ENCODE data around the gene UBASH3A.
"Not testable (repeated sequence)": the region's sequence is repeated elsewhere in the genome, so short reads cannot be mapped to it uniquely, and the experiment has no call there.

Gene UBASH3A

GRCh38 chr21:42397746-42398394 lies 5.8 kb upstream of the UBASH3A start:
- no peak for DNase-seq (ENCODE audit: low read depth in 1 of 2, low spot score in 1 of 2)
- in situ Hi-C loops (cut with HindIII; ENCODE audit: low pct_unique_long_range_greater_than_20kb, low sequenced_read_pairs), result no loop called here
- no peak for TF ChIP-seq JUND (IDR thresholded peaks at IDR 0.05; ENCODE audit: low read depth)

DNA sequence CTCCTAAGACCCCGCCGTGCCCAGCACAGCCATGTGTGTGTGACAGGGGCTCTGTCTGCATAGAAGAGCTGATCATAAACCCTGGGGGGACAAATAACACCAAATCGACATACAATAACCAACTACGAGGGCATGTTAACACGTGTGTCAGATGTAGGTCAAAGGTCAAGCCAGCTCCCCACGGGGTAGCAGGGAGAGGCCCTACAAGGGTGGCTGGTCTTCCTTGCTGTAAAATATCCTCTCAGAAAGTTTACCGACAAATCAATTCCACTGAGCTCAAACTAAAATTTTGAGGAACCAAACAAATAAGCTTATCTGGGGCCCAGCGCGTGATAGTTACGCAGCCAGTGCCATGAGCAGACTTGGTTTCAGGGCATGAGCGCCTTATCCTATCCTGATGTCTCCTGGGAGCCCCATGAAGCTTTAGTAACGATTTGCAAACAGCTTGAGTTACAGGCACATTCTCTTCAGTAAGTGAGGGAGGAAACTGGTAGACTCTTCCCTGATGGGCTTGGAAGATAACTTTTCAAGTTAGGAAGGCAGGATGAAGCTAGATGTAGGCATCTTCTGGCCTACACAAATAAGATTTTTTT lies 5.2 kb upstream of the UBASH3A start:
- in situ Hi-C loops (cut with HindIII; ENCODE audit: low pct_unique_long_range_greater_than_20kb, low sequenced_read_pairs), result no loop called here
- no peak for TF ChIP-seq JUND (IDR thresholded peaks at IDR 0.05; ENCODE audit: low read depth)
- no peak for DNase-seq (ENCODE audit: low read depth in 1 of 2, low spot score in 1 of 2)

DNA sequence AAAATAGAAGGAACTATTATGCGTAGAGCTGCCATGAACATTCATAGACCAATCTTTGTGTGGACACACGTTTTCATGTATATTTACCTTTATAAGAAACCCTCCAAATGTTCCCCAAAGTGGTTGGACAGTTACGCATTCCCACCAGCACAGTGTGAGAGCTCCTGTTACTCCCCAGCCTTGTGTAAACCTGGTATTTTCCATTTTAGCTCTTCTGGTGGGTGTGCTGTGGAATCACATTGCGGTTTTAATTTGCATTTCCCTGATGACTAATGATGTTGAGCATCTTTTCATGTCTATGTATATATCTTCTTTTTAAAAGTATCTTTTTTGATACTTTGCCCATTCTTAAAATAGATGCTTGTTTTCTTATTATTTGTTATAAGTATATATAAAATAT lies 3.2 kb upstream of the UBASH3A start:
- TF ChIP-seq JUND (IDR thresholded peaks at IDR 0.05; ENCODE audit: low read depth), result no peak
- no peak for DNase-seq (ENCODE audit: low read depth in 1 of 2, low spot score in 1 of 2)
- in situ Hi-C loops (cut with HindIII; ENCODE audit: low pct_unique_long_range_greater_than_20kb, low sequenced_read_pairs), result no loop called here

DNA sequence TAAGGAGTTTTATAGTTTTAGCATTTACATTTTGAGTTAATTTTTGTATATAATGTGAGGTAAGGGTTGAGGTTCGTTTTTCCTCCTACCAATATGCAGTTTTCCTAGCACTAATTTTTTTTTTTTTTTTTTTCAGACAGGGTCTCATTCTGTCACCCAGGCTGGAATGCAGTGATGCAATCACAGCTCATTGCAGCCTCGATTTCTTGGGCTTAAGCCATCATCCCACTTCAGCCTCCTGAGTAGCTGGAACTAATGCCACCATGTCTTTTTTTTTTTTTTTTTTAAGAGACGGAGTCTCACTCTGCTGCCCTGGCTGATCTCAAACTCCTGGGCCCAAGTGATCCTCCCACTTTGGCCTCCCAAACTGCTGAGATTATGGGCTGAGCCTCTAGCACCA lies 2.5 kb upstream of the UBASH3A start:
- DNase-seq (ENCODE audit: low read depth in 1 of 2, low spot score in 1 of 2), result no peak
- in situ Hi-C loops (cut with HindIII; ENCODE audit: low pct_unique_long_range_greater_than_20kb, low sequenced_read_pairs), result no loop called here
- no peak for TF ChIP-seq JUND (IDR thresholded peaks at IDR 0.05; ENCODE audit: low read depth)

GRCh38 chr21:42401820-42402251 lies 1.9 kb upstream of the UBASH3A start:
- in situ Hi-C loops (cut with HindIII; ENCODE audit: low pct_unique_long_range_greater_than_20kb, low sequenced_read_pairs), result no loop called here

GRCh38 chr21:42404539-42404938 lies 837 bp downstream of the UBASH3A start:
- no peak for DNase-seq (ENCODE audit: low read depth in 1 of 2, low spot score in 1 of 2)
- TF ChIP-seq JUND (IDR thresholded peaks at IDR 0.05; ENCODE audit: low read depth), result no peak
- in situ Hi-C loops (cut with HindIII; ENCODE audit: low pct_unique_long_range_greater_than_20kb, low sequenced_read_pairs), result no loop called here

More at GRCh38 chr21:42401820-42402251, 1.9 kb upstream of the UBASH3A start:
- no peak for TF ChIP-seq JUND (IDR thresholded peaks at IDR 0.05; ENCODE audit: low read depth)
- no peak for DNase-seq (ENCODE audit: low read depth in 1 of 2, low spot score in 1 of 2)

- in situ Hi-C loops (cut with HindIII; ENCODE audit: low pct_unique_long_range_greater_than_20kb, low sequenced_read_pairs), result no loop called here
- TF ChIP-seq JUND (IDR thresholded peaks at IDR 0.05; ENCODE audit: low read depth), result no peak
- DNase-seq (ENCODE audit: low read depth in 1 of 2, low spot score in 1 of 2), result no peak
These were observed 1.6 kb downstream of the UBASH3A start for GRCh38 chr21:42405064-42406013.

- DNase-seq (ENCODE audit: low read depth in 1 of 2, low spot score in 1 of 2), result no peak
- TF ChIP-seq JUND (IDR thresholded peaks at IDR 0.05; ENCODE audit: low read depth), result no peak
- in situ Hi-C loops (cut with HindIII; ENCODE audit: low pct_unique_long_range_greater_than_20kb, low sequenced_read_pairs), result no loop called here
These were observed 2.5 kb downstream of the UBASH3A start for GRCh38 chr21:42406201-42406621.

GRCh38 chr21:42406866-42407265 lies 3.2 kb downstream of the UBASH3A start:
- no peak for DNase-seq (ENCODE audit: low read depth in 1 of 2, low spot score in 1 of 2)
- TF ChIP-seq JUND (IDR thresholded peaks at IDR 0.05; ENCODE audit: low read depth), result no peak
- in situ Hi-C loops (cut with HindIII; ENCODE audit: low pct_unique_long_range_greater_than_20kb, low sequenced_read_pairs), result no loop called here

- in situ Hi-C loops (cut with HindIII; ENCODE audit: low pct_unique_long_range_greater_than_20kb, low sequenced_read_pairs), result no loop called here
- DNase-seq (ENCODE audit: low read depth in 1 of 2, low spot score in 1 of 2), result no peak
- no peak for TF ChIP-seq JUND (IDR thresholded peaks at IDR 0.05; ENCODE audit: low read depth)
These were observed 3.8 kb downstream of the UBASH3A start for GRCh38 chr21:42407476-42407875.

DNA sequence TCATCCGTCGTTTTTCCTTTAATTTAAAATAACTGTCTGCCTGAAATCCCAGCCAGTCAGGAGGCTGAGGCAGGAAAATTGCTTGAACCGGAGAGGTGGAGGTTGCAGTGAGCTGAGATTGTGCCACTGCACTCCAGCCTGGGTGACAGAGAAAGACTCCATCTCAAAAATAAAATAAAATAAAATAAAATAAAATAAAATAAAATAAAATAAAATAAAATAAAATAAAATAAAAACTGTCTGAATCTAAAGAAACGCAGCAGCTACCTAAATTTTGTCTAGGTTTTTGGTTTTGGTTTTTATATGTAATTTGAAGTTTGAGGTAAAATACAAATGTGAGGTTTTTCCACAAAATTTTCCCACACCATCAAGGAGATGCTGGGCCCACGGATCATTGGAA lies 5.0 kb downstream of the UBASH3A start:
- in situ Hi-C loops (cut with HindIII; ENCODE audit: low pct_unique_long_range_greater_than_20kb, low sequenced_read_pairs); DNase-seq (ENCODE audit: low read depth in 1 of 2, low spot score in 1 of 2): not testable (repeated sequence)

GRCh38 chr21:42409366-42409765 lies 5.7 kb downstream of the UBASH3A start:
- in situ Hi-C loops (cut with HindIII; ENCODE audit: low pct_unique_long_range_greater_than_20kb, low sequenced_read_pairs), result no loop called here
- no peak for DNase-seq (ENCODE audit: low read depth in 1 of 2, low spot score in 1 of 2)
- no peak for TF ChIP-seq JUND (IDR thresholded peaks at IDR 0.05; ENCODE audit: low read depth)
